Prostate gland (tissue), 2 donors: ENCODE results near the gene KRTAP4-2.
"Not testable (repeated sequence)": the region's sequence is repeated elsewhere in the genome, so short reads cannot be mapped to it uniquely, and the experiment has no call there.

ENCODE experiments used
- POLR2A ChIP-seq: fragments of 450-650 bp; IDR thresholded peaks from one replicate; pipeline ENCODE4 v1.6.1; 2016; ENCODE audit warnings: antibody characterized with exemption, mild to moderate bottlenecking
- POLR2AphosphoS5 ChIP-seq: sonication (generic); formaldehyde crosslinking; IDR thresholded peaks from one replicate; pipeline ENCODE4 v1.6.1; 2017; ENCODE audit warnings: antibody characterized with exemption
- TF ChIP-seq, protein P1 (sequence below), 4 experiments: fragments of 200-600 bp in 2 of 4; fragments of 450-650 bp in 2 of 4; sonication (generic) in 2 of 4; IDR thresholded peaks; 1 replicate in 3 of 4; 2 replicates in 1 of 4; pipeline ENCODE4 v1.5.1; 2016 to 2019; ENCODE audit warnings: antibody characterized with exemption in 4 of 4, mild to moderate bottlenecking in 2 of 4, moderate library complexity in 2 of 4

DNA sequence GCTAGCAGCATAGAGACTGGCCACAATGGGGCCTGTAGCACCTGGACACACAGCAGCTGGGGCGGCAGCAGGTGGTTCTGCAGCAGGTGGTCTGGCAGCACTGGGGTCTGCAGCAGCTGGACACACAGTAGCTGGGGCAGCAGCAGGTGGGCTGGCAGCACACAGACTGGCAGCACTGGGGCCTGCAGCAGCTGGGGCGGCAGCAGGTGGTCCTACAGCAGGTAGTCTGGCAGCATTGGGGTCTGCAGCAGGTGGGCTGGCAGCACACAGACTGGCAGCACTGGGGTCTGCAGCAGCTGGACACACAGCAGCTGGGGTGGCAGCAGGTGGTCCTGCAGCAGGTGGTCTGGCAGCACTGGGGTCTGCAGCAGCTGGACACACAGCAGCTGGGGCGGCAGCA lies 17.8 kb downstream of the KRTAP4-2 start:
- not testable (repeated sequence) for TF ChIP-seq POLR2AphosphoS5, POLR2A
- TF ChIP-seq, protein P1, sequence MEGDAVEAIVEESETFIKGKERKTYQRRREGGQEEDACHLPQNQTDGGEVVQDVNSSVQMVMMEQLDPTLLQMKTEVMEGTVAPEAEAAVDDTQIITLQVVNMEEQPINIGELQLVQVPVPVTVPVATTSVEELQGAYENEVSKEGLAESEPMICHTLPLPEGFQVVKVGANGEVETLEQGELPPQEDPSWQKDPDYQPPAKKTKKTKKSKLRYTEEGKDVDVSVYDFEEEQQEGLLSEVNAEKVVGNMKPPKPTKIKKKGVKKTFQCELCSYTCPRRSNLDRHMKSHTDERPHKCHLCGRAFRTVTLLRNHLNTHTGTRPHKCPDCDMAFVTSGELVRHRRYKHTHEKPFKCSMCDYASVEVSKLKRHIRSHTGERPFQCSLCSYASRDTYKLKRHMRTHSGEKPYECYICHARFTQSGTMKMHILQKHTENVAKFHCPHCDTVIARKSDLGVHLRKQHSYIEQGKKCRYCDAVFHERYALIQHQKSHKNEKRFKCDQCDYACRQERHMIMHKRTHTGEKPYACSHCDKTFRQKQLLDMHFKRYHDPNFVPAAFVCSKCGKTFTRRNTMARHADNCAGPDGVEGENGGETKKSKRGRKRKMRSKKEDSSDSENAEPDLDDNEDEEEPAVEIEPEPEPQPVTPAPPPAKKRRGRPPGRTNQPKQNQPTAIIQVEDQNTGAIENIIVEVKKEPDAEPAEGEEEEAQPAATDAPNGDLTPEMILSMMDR (IDR thresholded peaks at IDR 0.05): not testable (repeated sequence)
